ENCODE measurements around the gene ZSCAN29. TPM values are rescaled to one million over a fixed set of nuclear protein-coding genes. Genes with fewer than 3 reads are reported as not detected.

Gene ZSCAN29
- polyA plus RNA-seq, 1 donor (not counting 4 experiments of a cell fraction or from before 2014, with no cell fraction given), result 9.7 TPM

- Histone ChIP-seq H2AFZ (ENCODE audit: control insufficient read depth, low read length) (no peak overlapping the region), H3K27me3 (ENCODE audit: control insufficient read depth, extremely low read depth, insufficient read depth, low read length) (peaks cover 10% of the 10 kb centered on the region), H3K9me3 (ENCODE audit: control insufficient read depth, low read depth, low read length) (no peaks in the 10 kb centered on the region), H3K36me3 (ENCODE audit: control insufficient read depth in 2 of 2, extremely low read depth in 1 of 2, insufficient read depth in 2 of 2, low read length in 2 of 2) (no peaks in the 10 kb centered on the region), H3K9me1 (ENCODE audit: control insufficient read depth, extremely low read depth, insufficient read depth, low read length) (no peaks in the 10 kb centered on the region), H3K4me1 (ENCODE audit: control insufficient read depth, extremely low read depth, insufficient read depth, low read length) (no peaks in the 10 kb centered on the region), H3K4me3 (ENCODE audit: control insufficient read depth in 2 of 3, extremely low read depth in 1 of 3, insufficient read depth in 2 of 3, low read depth in 1 of 3, low read length in 3 of 3) (no peak overlapping the region), H3K4me2 (ENCODE audit: control insufficient read depth, extremely low read depth, insufficient read depth, low read depth, low read length) (no peak overlapping the region), H3K79me2 (ENCODE audit: control insufficient read depth, insufficient read depth, low read length) (no peaks in the 10 kb centered on the region), H3K27ac (ENCODE audit: control insufficient read depth, insufficient read depth, low read length) (no peak overlapping the region), H4K20me1 (ENCODE audit: control insufficient read depth, extremely low read depth, insufficient read depth, low read length) (no peaks in the 10 kb centered on the region), H3K9ac (ENCODE audit: control insufficient read depth, extremely low read depth, insufficient read depth, low read length) (no peak overlapping the region)
- DNase-seq (ENCODE audit: low read depth, low spot score), result no peak
- dilution Hi-C loops (cut with MboI; ENCODE audit: extremely low pct_ligation_motif_present, low sequenced_read_pairs), result no loop called here
- TF ChIP-seq CTCF (optimal IDR thresholded peaks at IDR 0.05 in 1 of 3, IDR thresholded peaks at IDR 0.05 in 1 of 3, conservative IDR thresholded peaks at IDR 0.05 in 1 of 3; ENCODE audit: extremely low read depth in 1 of 3, insufficient read depth in 2 of 3, low read length in 3 of 3) (no peak), EZH2 (IDR thresholded peaks at IDR 0.05; ENCODE audit: low read length) (no peak)
- FAIRE-seq, result no peak
Observed at GRCh38 chr15:43316016-43316970, 54.5 kb downstream of the ZSCAN29 start.

- no peak overlapping the region for H3K4me3 ChIP-seq (ENCODE audit: control insufficient read depth in 2 of 3, extremely low read depth in 1 of 3, insufficient read depth in 2 of 3, low read depth in 1 of 3, low read length in 3 of 3)
- H2AFZ ChIP-seq (ENCODE audit: control insufficient read depth, low read length), result no peak overlapping the region
- no peaks in the 10 kb centered on the region for H4K20me1 ChIP-seq (ENCODE audit: control insufficient read depth, extremely low read depth, insufficient read depth, low read length)
- no peaks in the 10 kb centered on the region for H3K79me2 ChIP-seq (ENCODE audit: control insufficient read depth, insufficient read depth, low read length)
- FAIRE-seq, result no peak
- no peaks in the 10 kb centered on the region for H3K9me1 ChIP-seq (ENCODE audit: control insufficient read depth, extremely low read depth, insufficient read depth, low read length)
- no peak for DNase-seq (ENCODE audit: low read depth, low spot score)
- no peaks in the 10 kb centered on the region for H3K4me1 ChIP-seq (ENCODE audit: control insufficient read depth, extremely low read depth, insufficient read depth, low read length)
- no peak for TF ChIP-seq CTCF (optimal IDR thresholded peaks at IDR 0.05 in 1 of 3, IDR thresholded peaks at IDR 0.05 in 1 of 3, conservative IDR thresholded peaks at IDR 0.05 in 1 of 3; ENCODE audit: extremely low read depth in 1 of 3, insufficient read depth in 2 of 3, low read length in 3 of 3)
- no peak for TF ChIP-seq EZH2 (IDR thresholded peaks at IDR 0.05; ENCODE audit: low read length)
- H3K27me3 ChIP-seq (ENCODE audit: control insufficient read depth, extremely low read depth, insufficient read depth, low read length), result peaks cover 13% of the 10 kb centered on the region
- H3K36me3 ChIP-seq (ENCODE audit: control insufficient read depth in 2 of 2, extremely low read depth in 1 of 2, insufficient read depth in 2 of 2, low read length in 2 of 2), result no peaks in the 10 kb centered on the region
- no peak overlapping the region for H3K9ac ChIP-seq (ENCODE audit: control insufficient read depth, extremely low read depth, insufficient read depth, low read length)
- no peak overlapping the region for H3K4me2 ChIP-seq (ENCODE audit: control insufficient read depth, extremely low read depth, insufficient read depth, low read depth, low read length)
- no peaks in the 10 kb centered on the region for H3K9me3 ChIP-seq (ENCODE audit: control insufficient read depth, low read depth, low read length)
- no peak overlapping the region for H3K27ac ChIP-seq (ENCODE audit: control insufficient read depth, insufficient read depth, low read length)
- dilution Hi-C loops (cut with MboI; ENCODE audit: extremely low pct_ligation_motif_present, low sequenced_read_pairs), result no loop called here
Observed at GRCh38 chr15:43314171-43314570, 56.7 kb downstream of the ZSCAN29 start.

Data from keratinocyte (primary cell).